DND-41 (cell line): Measurements from ENCODE around the gene PDCD1LG2.

Experiments
- ATAC-seq: fragments of 200-7000 bp; cut with Tn5 transposase; 3 replicates; pipeline ENCODE4 v1.9.1; 2021; ENCODE audit warnings: low read depth; ENCODE audit not compliant: insufficient read depth
- DNase-seq: peaks from one replicate; pipeline ENCODE4 v3.0.0-alpha.2; 2020
- H2AFZ ChIP-seq: 2 replicates; pipeline ENCODE4 v1.6.0; 2012; ENCODE audit warnings: low read depth, low read length
- H3K27ac ChIP-seq: 2 replicates; pipeline ENCODE4 v1.5.1; 2012; ENCODE audit warnings: low read length, inconsistent platforms
- H3K27me3 ChIP-seq: fragments of 200-600 bp; sonication (generic); 2 replicates; pipeline ENCODE4 v1.6.0; 2012; ENCODE audit warnings: low read length, mild to moderate bottlenecking, inconsistent platforms; ENCODE audit not compliant: insufficient read depth, poor library complexity
- H3K36me3 ChIP-seq: 2 replicates; pipeline ENCODE4 v1.5.1; 2012; ENCODE audit warnings: low read length, inconsistent platforms; ENCODE audit not compliant: insufficient read depth
- H3K4me1 ChIP-seq: 2 replicates; pipeline ENCODE4 v1.5.1; 2012; ENCODE audit warnings: mild to moderate bottlenecking, low read length; ENCODE audit not compliant: insufficient read depth
- H3K4me2 ChIP-seq: 2 replicates; pipeline ENCODE4 v1.6.0; 2012; ENCODE audit warnings: mild to moderate bottlenecking, moderate library complexity, low read length, inconsistent platforms; ENCODE audit not compliant: insufficient read depth
- H3K4me3 ChIP-seq, 2 experiments: fragments of 200-600 bp in 1 of 2; shearing (Covaris generic) in 1 of 2; 2 replicates each; pipeline ENCODE4 v1.5.1; 2012 to 2016; ENCODE audit warnings: inconsistent platforms in 2 of 2, low read length in 2 of 2, mild to moderate bottlenecking in 2 of 2, low read depth in 1 of 2, moderate library complexity in 1 of 2
- H3K79me2 ChIP-seq: 2 replicates; pipeline ENCODE4 v1.6.0; 2012; ENCODE audit warnings: low read length, inconsistent platforms; ENCODE audit not compliant: insufficient read depth
- H3K9ac ChIP-seq: 2 replicates; pipeline ENCODE4 v1.6.0; 2012; ENCODE audit warnings: low read depth, mild to moderate bottlenecking, inconsistent platforms, low read length, moderate library complexity
- H3K9me3 ChIP-seq: 2 replicates; pipeline ENCODE4 v1.5.1; 2012; ENCODE audit warnings: low read length, moderate library complexity, mild to moderate bottlenecking, inconsistent platforms; ENCODE audit not compliant: insufficient read depth, severe bottlenecking
- H4K20me1 ChIP-seq: 2 replicates; pipeline ENCODE4 v1.6.0; 2012; ENCODE audit warnings: low read length; ENCODE audit not compliant: insufficient read depth
- CTCF ChIP-seq: IDR thresholded peaks from 2 replicates; pipeline ENCODE4 v1.5.1; 2012; ENCODE audit warnings: borderline replicate concordance, low read length, moderate library complexity, mild to moderate bottlenecking; ENCODE audit not compliant: poor library complexity, severe bottlenecking; ENCODE audit errors: extremely low read depth
- EZH2 ChIP-seq: IDR thresholded peaks from 3 replicates; pipeline ENCODE4 v1.6.1; 2012; ENCODE audit warnings: borderline replicate concordance, low read depth, mild to moderate bottlenecking, moderate library complexity, low read length, inconsistent platforms; ENCODE audit not compliant: severe bottlenecking

Gene PDCD1LG2

DNA sequence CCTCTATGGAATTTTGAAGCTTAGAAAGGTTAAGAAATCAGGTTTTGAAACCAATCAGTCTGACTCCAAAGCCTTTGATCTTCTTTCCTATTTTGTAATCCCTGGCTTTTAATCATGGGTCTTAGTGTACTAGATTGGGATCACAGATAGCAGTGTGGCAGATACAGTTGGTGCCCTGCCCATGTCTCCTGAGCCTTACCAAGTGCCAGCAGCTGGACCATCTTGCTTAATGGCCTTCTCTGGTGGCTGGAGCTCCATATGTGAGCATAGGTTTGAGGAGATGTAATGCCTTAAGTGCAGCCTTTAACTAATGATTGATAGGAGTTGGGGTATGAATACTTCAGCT is 101.8 kb downstream of the PDCD1LG2 start:
- no peaks in the 10 kb centered on the region for H3K79me2 ChIP-seq
- H3K9me3 ChIP-seq: no peaks in the 10 kb centered on the region
- ATAC-seq (no peak), DNase-seq (no peak)
- no peaks in the 10 kb centered on the region for H3K4me1 ChIP-seq
- TF ChIP-seq CTCF: no peak
- TF ChIP-seq EZH2: no peak
- H3K27me3 ChIP-seq: no peaks in the 10 kb centered on the region
- H3K4me3 ChIP-seq: no peak overlapping the region
- no peaks in the 10 kb centered on the region for H4K20me1 ChIP-seq
- H3K4me2 ChIP-seq: no peak overlapping the region
- H3K27ac ChIP-seq: no peak overlapping the region
- no peaks in the 10 kb centered on the region for H3K36me3 ChIP-seq
- H3K9ac ChIP-seq: no peak overlapping the region
- H2AFZ ChIP-seq: no peak overlapping the region

DNA sequence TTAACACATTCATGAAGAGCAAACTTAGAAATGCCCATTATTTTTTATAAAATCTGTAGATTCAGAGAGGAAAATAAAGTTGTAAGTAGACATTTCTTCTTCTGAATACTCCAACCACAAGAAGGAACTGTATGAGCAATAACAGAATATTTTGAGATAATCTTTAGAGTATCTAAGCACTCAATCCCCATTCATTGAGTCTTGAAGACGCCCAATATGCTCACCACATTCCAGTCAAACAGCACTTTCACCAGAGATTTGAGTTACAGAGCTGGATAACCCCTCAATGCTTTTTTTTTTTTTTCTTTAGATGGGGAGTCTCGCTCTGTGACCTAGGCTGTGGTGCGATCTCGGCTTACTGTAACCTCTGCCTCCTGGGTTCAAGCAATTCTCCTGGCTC is 103.9 kb downstream of the PDCD1LG2 start:
- Histone ChIP-seq H3K4me1 (no peaks in the 10 kb centered on the region), H3K9me3 (no peaks in the 10 kb centered on the region), H3K9ac (no peak overlapping the region), H3K27ac (no peak overlapping the region), H3K27me3 (no peaks in the 10 kb centered on the region), H3K4me2 (no peak overlapping the region), H3K4me3 (no peak overlapping the region), H3K79me2 (peaks cover 2% of the 10 kb centered on the region; the same call in 1 of the 2 replicates), H3K36me3 (no peaks in the 10 kb centered on the region), H4K20me1 (no peaks in the 10 kb centered on the region), H2AFZ (no peak overlapping the region)
- DNase-seq (no peak), ATAC-seq (no peak)
- TF ChIP-seq CTCF (no peak), EZH2 (no peak)

DNA sequence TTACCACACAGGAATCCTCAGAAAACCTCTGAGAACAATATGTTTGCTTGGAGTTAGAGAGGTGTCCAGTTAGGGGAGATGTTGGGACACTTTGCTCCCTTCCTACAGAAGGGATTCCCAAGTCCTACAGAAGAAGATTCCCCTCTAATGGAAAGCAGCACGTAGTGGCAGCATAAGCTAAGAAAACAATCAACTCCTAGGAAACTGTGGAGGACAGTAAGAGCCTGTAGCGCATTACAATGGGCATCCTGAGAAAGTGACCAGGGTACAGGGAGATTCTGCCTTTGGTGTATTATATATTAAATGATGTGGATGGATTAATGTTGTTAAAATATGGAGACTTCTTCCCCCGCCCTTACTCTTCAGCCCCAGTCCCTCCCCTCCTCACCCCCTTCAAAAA is 104.7 kb downstream of the PDCD1LG2 start:
- no peaks in the 10 kb centered on the region for H3K9me3 ChIP-seq
- TF ChIP-seq EZH2 (no peak), CTCF (no peak)
- no peaks in the 10 kb centered on the region for H3K27me3 ChIP-seq
- no peak for ATAC-seq
- no peak overlapping the region for H3K4me2 ChIP-seq
- no peak overlapping the region for H3K9ac ChIP-seq
- H3K36me3 ChIP-seq: no peaks in the 10 kb centered on the region
- no peak overlapping the region for H3K4me3 ChIP-seq
- DNase-seq: no peak
- H3K4me1 ChIP-seq: no peaks in the 10 kb centered on the region
- H2AFZ ChIP-seq: no peak overlapping the region
- peaks cover 4% of the 10 kb centered on the region; the same call in 1 of the 2 replicates for H3K79me2 ChIP-seq
- no peak overlapping the region for H3K27ac ChIP-seq
- no peaks in the 10 kb centered on the region for H4K20me1 ChIP-seq

GRCh38 chr9:5617749-5618148 is 107.4 kb downstream of the PDCD1LG2 start:
- H3K9me3 ChIP-seq: no peaks in the 10 kb centered on the region
- no peaks in the 10 kb centered on the region for H3K36me3 ChIP-seq
- no peak overlapping the region for H3K4me3 ChIP-seq
- H3K4me2 ChIP-seq: no peak overlapping the region
- ATAC-seq: no peak
- DNase-seq: no peak
- H3K4me1 ChIP-seq: no peaks in the 10 kb centered on the region
- H2AFZ ChIP-seq: no peak overlapping the region
- H3K79me2 ChIP-seq: peaks cover 14% of the 10 kb centered on the region; the same call in 1 of the 2 replicates
- H3K27ac ChIP-seq: no peak overlapping the region
- H3K27me3 ChIP-seq: no peaks in the 10 kb centered on the region
- H3K9ac ChIP-seq: no peak overlapping the region
- no peak for TF ChIP-seq EZH2
- TF ChIP-seq CTCF: no peak
- H4K20me1 ChIP-seq: no peaks in the 10 kb centered on the region
